ENCODE results near the gene HIBCH. TPM values are rescaled to one million over a fixed set of nuclear protein-coding genes. Genes with fewer than 3 reads are reported as not detected.
"Not testable (repeated sequence)": the region's sequence is repeated elsewhere in the genome, so short reads cannot be mapped to it uniquely, and the experiment has no call there.

The HIBCH gene
- total RNA-seq, 1 donor from 2014 or later: 22.6 TPM

DNA sequence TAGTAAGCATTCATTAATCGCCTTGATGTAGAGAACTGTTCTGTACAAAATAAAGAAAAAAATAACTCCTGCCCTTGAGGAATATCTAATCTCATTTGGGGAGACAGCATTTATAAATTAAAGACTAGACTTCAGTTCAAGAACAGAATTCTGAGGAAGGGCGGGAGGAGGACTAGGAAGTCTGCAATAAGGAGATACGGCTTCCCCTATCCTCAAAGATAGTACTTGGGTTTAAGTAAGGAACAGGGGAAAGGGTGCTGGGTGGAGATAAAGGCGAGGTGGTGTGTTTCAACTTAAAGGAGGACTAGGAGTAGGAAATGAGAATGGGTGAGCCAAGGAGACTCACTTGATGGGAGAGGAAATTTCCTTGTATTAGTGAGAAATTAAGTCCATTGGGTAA lies 135.2 kb downstream of the HIBCH start:
- DNase-seq: no peak

GRCh38 chr2:190183539-190183938 lies 136.1 kb downstream of the HIBCH start:
- no peak for DNase-seq

DNA sequence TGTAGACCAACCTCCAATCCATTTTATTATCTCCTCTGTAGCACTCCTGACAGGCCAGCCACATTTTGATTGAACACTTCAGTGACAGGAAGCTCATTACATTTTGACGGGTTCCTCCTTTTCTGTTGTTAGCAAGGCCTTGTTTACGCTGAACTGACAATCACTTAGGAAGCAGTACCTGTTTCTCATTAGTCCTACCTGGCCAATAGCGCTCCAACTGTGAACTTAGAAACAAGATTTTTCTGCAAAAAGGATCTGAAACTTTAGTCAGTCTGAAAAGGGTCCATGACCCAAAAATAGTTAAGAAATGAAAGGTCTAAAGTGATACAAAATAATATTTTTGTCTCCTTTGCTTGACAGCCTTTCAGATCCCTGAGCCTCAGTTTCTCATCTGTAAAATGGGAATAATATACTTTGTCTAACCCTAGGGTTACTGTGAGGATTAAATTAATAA lies 137.5 kb downstream of the HIBCH start:
- no peak for DNase-seq

GRCh38 chr2:190181123-190181669 lies 138.4 kb downstream of the HIBCH start:
- DNase-seq: no peak

GRCh38 chr2:190180313-190181122 lies 139.1 kb downstream of the HIBCH start:
- peak; percentile 58 for DNase-seq

GRCh38 chr2:190179754-190180312 lies 139.8 kb downstream of the HIBCH start:
- no peak for DNase-seq

- DNase-seq: no peak
These were observed 141.4 kb downstream of the HIBCH start for GRCh38 chr2:190178066-190178722.

DNA sequence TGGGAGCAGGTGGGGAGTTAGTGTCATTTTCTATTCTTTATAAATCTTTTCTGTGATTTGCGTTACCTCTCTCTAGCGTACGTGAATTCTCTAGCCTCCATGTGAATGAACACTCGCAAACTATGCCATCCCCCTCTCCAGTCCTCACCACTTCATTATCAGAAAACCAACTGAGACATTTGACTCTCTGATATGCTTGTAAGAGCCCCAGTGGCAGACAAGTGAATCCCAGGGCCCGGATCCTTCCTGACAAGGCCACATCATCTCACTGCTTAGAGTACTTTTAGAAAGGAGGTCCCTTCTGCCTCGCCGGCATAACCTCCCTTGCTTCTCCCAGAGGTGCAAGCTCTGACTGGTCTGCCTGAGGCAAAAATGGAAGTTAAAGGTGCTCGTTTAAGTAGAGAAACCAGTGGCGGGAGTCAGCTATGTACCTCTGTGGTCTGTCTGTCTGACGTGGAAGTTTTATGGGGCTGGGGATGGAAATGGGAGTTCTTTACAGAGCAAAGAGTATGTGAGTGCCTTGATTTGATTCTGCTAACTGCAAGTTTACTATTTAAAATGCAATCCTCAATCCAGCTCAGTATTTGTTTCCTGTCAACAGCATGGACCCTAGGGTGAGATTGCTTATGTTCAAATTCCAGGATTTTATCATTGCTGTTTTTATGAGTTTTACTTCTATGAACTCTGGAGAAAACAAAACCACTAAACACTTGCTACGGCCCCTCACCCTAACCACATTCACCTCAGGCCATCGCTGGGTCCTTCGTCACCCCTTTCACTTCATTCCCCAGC lies 142.2 kb downstream of the HIBCH start:
- no peak for DNase-seq

DNA sequence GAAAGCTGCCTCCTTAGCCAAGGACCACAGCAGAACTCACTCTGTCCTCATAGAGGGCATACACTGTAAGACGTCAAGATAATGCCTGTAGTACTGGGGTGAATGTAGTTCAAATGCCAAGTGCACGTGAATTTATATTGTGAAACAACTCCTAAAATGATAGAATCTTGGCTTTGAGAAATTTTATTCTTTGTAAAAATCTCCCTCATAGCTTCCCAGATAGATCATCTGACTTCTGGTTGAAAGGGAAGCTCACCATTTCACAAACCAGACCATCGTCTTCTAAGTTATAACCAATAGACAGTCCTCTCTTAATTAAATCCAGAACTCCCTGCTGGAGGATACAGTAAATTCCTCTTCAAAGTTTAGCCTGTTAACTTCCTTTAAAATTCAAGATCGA lies 146.2 kb downstream of the HIBCH start:
- DNase-seq: no peak

- no peak for DNase-seq
These were observed 149.0 kb downstream of the HIBCH start for GRCh38 chr2:190170673-190171072.

GRCh38 chr2:190169221-190170072 lies 150.2 kb downstream of the HIBCH start:
- DNase-seq: no peak

- DNase-seq: no peak
These were observed 151.9 kb downstream of the HIBCH start for GRCh38 chr2:190167702-190168101.

- no peak for DNase-seq
These were observed 154.1 kb downstream of the HIBCH start for GRCh38 chr2:190165491-190165890.

DNA sequence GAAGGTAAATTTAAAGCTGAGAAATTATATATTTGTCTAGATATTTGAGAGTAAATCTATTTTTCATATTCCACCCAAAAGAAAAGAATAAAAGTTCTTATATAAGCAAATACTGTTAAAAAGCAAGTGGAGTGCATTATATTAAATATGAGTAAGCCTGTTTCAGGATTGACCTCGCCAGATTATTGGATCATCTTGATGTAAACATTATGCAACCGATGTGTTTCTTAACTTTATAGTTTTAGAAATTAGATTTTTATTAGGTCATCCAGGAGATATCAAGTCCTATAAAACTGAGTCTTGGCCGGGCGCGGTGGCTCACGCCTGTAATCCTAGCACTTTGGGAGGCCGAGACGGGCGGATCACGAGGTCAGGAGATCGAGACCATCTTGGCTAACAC lies 156.8 kb downstream of the HIBCH start:
- no peak for DNase-seq

DNA sequence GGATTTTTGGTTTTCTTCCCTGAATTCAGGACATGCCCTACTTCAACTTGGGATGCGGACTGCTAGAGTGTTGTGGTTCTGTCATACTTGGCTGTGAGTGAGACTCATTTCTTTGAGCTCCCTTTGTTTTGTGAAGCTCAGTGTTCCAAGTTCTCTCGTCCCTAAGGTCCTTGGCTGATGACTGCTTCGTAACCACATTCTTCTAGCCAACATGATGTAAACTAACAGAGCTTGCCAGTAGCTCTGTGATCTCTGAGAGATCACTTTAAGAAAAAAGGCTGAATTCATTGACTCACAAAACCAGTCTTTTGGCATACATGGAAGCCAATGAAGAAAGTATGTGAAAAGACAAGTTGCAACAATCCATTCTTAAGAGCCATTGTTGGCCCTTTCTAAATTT lies 160.2 kb downstream of the HIBCH start:
- DNase-seq: no peak

- DNase-seq: peak; percentile 6
These were observed 160.7 kb downstream of the HIBCH start for GRCh38 chr2:190158798-190159434.

GRCh38 chr2:190157613-190158528 lies 161.8 kb downstream of the HIBCH start:
- DNase-seq: not testable (repeated sequence)

DNA sequence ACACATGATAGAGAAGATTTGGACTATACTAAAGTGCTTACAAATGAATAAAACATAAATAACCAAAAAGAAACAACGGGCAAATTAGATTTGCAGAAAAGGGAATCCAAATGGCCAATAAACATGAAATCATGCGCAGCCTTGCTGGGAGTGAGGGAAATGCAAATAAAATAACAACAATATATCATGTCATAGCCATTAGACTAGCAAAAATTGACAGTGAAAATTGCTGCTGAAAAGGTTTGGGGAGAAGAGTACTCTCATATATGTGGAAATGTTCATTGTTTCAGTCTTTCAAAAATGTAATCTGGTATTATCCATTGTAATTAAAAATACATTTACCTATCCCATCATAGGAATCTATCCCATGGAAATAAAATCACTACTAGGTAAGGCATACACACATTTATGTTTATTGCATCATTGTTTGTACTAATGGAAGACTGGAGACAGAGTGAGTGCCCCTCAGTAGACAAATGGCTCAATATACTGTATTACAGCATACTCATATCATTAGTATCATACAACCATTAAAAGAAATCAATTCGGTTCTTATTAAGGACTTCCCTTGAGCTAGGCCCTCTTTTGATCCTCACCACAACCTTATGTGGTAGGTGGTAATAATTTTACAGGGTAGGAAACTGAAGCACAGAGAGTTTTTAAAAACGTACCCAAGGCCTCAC lies 163.0 kb downstream of the HIBCH start:
- no peak for DNase-seq
